Stimulated activated CD4-positive, alpha-beta T cell treated with anti-CD3 and anti-CD28 coated beads, Interleukin-12 subunit alpha, Interleukin-12 subunit beta, amount 100 ng/mL, for 48 hours (primary cell): Measurements from ENCODE around the gene DCHS2.

Source experiments
- DNase-seq, 3 donors: peaks; one replicate each; pipeline ENCODE4 v3.0.0-alpha.2; 2020; ENCODE audit warnings: low read depth in 2 of 3, low spot score in 1 of 3

Gene DCHS2

GRCh38 chr4:154328030-154328429 is 163.6 kb downstream of the DCHS2 start:
- no peak for DNase-seq

- DNase-seq, result no peak
Measured at GRCh38 chr4:154320521-154320920, 171.1 kb downstream of the DCHS2 start.

- no peak for DNase-seq
Measured at GRCh38 chr4:154319736-154320135, 171.9 kb downstream of the DCHS2 start.

- no peak for DNase-seq
Measured at GRCh38 chr4:154317201-154317999, 174.2 kb downstream of the DCHS2 start.

- DNase-seq, result no peak
Measured at GRCh38 chr4:154315741-154316140, 175.9 kb downstream of the DCHS2 start.

- DNase-seq, result no peak
Measured at GRCh38 chr4:154314248-154314647, 177.4 kb downstream of the DCHS2 start.

- DNase-seq, result no peak
Measured at GRCh38 chr4:154313004-154313585, 178.5 kb downstream of the DCHS2 start.

GRCh38 chr4:154312246-154312645 is 179.4 kb downstream of the DCHS2 start:
- DNase-seq, result no peak

GRCh38 chr4:154310578-154310977 is 181.0 kb downstream of the DCHS2 start:
- no peak for DNase-seq

GRCh38 chr4:154308207-154308606 is 183.4 kb downstream of the DCHS2 start:
- no peak for DNase-seq

GRCh38 chr4:154307451-154307850 is 184.1 kb downstream of the DCHS2 start:
- no peak for DNase-seq

- DNase-seq, result no peak
Measured at GRCh38 chr4:154305616-154306015, 186.0 kb downstream of the DCHS2 start.

- DNase-seq, result no peak
Measured at GRCh38 chr4:154304679-154305078, 186.9 kb downstream of the DCHS2 start.

- no peak for DNase-seq
Measured at GRCh38 chr4:154294652-154295350, 196.8 kb downstream of the DCHS2 start.

- DNase-seq, result no peak
Measured at GRCh38 chr4:154293427-154293826, 198.2 kb downstream of the DCHS2 start.

GRCh38 chr4:154292589-154292988 is 199.0 kb downstream of the DCHS2 start:
- no peak for DNase-seq

- DNase-seq, result no peak
Measured at GRCh38 chr4:154277172-154277571, 214.4 kb downstream of the DCHS2 start.

GRCh38 chr4:154276496-154276895 is 215.1 kb downstream of the DCHS2 start:
- no peak for DNase-seq

- DNase-seq, result no peak
Measured at GRCh38 chr4:154254999-154255398, 236.6 kb downstream of the DCHS2 start.

- no peak for DNase-seq
Measured at GRCh38 chr4:154234576-154234975, 257.0 kb downstream of the DCHS2 start.

GRCh38 chr4:154231806-154232478 is 259.7 kb downstream of the DCHS2 start:
- no peak for DNase-seq

GRCh38 chr4:154230723-154231122 is 260.9 kb downstream of the DCHS2 start:
- no peak for DNase-seq
